ENCODE measurements around the gene ATP2B2. TPM values are rescaled to one million over a fixed set of nuclear protein-coding genes. Genes with fewer than 3 reads are reported as not detected.
A peak's percentile ranks its signal among the peaks of the same experiment; 100 is the strongest.

ATP2B2 gene
- total and polyA plus RNA-seq, 2 donors (not counting 1 experiment from before 2014, with no cell fraction given): not detected

DNA sequence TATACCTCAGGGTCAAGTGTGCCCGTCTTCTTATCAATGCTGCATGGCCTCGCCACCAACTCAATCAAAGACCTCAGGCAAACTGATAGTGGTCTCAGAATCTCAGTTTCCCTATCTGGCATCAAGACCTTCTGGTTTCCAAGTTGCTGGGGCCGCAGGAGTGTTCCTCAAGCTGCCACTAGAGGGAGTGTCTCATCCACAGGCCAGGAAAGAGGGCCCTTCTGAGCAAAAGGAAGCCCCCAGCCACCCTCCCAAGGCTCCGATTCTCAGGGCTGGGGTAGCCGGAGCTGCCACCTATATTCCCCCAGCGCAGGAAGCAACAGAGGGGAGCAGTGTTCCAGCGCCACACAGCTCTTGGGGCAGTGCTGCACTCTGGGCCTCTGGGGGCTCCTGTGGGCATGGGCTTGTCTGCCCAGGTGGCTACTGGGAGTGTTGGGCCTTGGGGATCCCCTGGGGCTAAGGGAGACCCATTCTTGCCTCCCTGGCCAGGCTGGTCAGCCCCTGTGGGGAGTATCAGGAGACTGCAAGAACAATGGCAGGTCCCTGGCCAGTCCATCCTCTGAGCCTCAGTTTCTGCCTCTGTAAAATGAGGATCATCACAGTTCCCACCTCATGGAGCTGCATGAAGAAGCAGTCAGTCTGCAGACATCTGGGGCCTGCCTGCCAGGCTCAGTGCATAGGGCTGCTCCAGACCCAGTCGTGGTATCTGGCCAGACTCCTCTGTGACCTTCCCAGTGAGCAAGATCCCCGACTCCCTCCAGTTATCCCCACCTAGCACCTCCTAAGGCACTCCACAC is 161.0 kb downstream of the ATP2B2 start:
- H3K4me2 ChIP-seq (replicated peaks; ENCODE audit: low read depth, low read length, poor library complexity, severe bottlenecking): peak overlapping the region; percentile 30

More for the DNA sequence above, 161.0 kb downstream of the ATP2B2 start:
- Histone ChIP-seq H3K27me3 (replicated peaks in 1 of 4; ENCODE audit: control extremely low read depth in 1 of 4, control insufficient read depth in 3 of 4, insufficient read depth in 4 of 4, low read length in 3 of 4) (no peaks in the 10 kb centered on the region), H3K36me3 (replicated peaks in 1 of 2; ENCODE audit: control extremely low read depth in 1 of 2, control insufficient read depth in 1 of 2, extremely low read depth in 1 of 2, insufficient read depth in 2 of 2, low read length in 1 of 2) (no peaks in the 10 kb centered on the region), H3K79me2 (ENCODE audit: control insufficient read depth, insufficient read depth, low read length) (no peaks in the 10 kb centered on the region), H3K9me3 (ENCODE audit: control extremely low read depth in 1 of 3, control insufficient read depth in 2 of 3, insufficient read depth in 1 of 3, low read length in 2 of 3) (no peaks in the 10 kb centered on the region), H3K27ac (ENCODE audit: low read length in 2 of 2) (no peak overlapping the region), H4K20me1 (ENCODE audit: control insufficient read depth, insufficient read depth, low read length, poor library complexity, severe bottlenecking) (no peaks in the 10 kb centered on the region), H3K4me1 (ENCODE audit: control insufficient read depth in 2 of 2, insufficient read depth in 2 of 2, low read length in 2 of 2) (peaks cover 3 to 5% of the 10 kb centered on the region in 2 donors), H3K9ac (ENCODE audit: low read length) (no peak overlapping the region), H3K4me3 (ENCODE audit: control extremely low read depth in 1 of 5, extremely low read depth in 1 of 5, insufficient read depth in 1 of 5, low read depth in 2 of 5, low read length in 4 of 5) (no peak overlapping the region), H2AFZ (ENCODE audit: insufficient read depth, low read depth, low read length, poor library complexity, severe bottlenecking) (peak overlapping the region; percentile 34)
- Mint-ChIP-seq H3K9me3 (ENCODE audit: insufficient read depth) (no peaks in the 10 kb centered on the region), H3K4me3 (no peak overlapping the region), H3K27ac (no peak overlapping the region), H3K27me3 (peaks cover 4% of the 10 kb centered on the region), H3K4me1 (peaks cover 2% of the 10 kb centered on the region)
- WGBS (ENCODE audit: insufficient coverage): 27% methylated on average over 9 of the region's 9 CpGs
- TF ChIP-seq, protein P1, sequence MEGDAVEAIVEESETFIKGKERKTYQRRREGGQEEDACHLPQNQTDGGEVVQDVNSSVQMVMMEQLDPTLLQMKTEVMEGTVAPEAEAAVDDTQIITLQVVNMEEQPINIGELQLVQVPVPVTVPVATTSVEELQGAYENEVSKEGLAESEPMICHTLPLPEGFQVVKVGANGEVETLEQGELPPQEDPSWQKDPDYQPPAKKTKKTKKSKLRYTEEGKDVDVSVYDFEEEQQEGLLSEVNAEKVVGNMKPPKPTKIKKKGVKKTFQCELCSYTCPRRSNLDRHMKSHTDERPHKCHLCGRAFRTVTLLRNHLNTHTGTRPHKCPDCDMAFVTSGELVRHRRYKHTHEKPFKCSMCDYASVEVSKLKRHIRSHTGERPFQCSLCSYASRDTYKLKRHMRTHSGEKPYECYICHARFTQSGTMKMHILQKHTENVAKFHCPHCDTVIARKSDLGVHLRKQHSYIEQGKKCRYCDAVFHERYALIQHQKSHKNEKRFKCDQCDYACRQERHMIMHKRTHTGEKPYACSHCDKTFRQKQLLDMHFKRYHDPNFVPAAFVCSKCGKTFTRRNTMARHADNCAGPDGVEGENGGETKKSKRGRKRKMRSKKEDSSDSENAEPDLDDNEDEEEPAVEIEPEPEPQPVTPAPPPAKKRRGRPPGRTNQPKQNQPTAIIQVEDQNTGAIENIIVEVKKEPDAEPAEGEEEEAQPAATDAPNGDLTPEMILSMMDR (IDR thresholded peaks at IDR 0.05): peak; percentile 86
- TF ChIP-seq EZH2 (IDR thresholded peaks at IDR 0.05; ENCODE audit: borderline replicate concordance, insufficient read depth, low read depth, low read length, poor library complexity, severe bottlenecking): no peak
- POLR2A ChIA-PET: interaction anchor here (0.5 to 0.6 kb wide), 2 partner anchors 46 to 947 kb away, joined by 3 to 4 read pairs; partner anchors contain the start of gene SETD5
- ATAC-seq (ENCODE audit: low read depth) (peak; percentile 65), DNase-seq (peak; percentile 79)
- CTCF ChIA-PET: interaction anchor here (0.7 to 7.3 kb wide), 25 partner anchors 8 to 399 kb away, joined by 3 to 142 read pairs (median 4); no protein-coding TSS in a partner anchor
- intact Hi-C loops (cut with micrococcal nuclease): loop anchor here (1.0 to 2.0 kb wide), 2 partner anchors 92 to 112 kb away; no protein-coding TSS in a partner anchor

All from B cell (primary cell).